Measurements from ENCODE around the gene IGSF11.
A peak's percentile ranks its signal among the peaks of the same experiment; 100 is the strongest.
"Not testable (repeated sequence)": the region's sequence is repeated elsewhere in the genome, so short reads cannot be mapped to it uniquely, and the experiment has no call there.

The IGSF11 gene, protein sequence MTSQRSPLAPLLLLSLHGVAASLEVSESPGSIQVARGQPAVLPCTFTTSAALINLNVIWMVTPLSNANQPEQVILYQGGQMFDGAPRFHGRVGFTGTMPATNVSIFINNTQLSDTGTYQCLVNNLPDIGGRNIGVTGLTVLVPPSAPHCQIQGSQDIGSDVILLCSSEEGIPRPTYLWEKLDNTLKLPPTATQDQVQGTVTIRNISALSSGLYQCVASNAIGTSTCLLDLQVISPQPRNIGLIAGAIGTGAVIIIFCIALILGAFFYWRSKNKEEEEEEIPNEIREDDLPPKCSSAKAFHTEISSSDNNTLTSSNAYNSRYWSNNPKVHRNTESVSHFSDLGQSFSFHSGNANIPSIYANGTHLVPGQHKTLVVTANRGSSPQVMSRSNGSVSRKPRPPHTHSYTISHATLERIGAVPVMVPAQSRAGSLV

DNA sequence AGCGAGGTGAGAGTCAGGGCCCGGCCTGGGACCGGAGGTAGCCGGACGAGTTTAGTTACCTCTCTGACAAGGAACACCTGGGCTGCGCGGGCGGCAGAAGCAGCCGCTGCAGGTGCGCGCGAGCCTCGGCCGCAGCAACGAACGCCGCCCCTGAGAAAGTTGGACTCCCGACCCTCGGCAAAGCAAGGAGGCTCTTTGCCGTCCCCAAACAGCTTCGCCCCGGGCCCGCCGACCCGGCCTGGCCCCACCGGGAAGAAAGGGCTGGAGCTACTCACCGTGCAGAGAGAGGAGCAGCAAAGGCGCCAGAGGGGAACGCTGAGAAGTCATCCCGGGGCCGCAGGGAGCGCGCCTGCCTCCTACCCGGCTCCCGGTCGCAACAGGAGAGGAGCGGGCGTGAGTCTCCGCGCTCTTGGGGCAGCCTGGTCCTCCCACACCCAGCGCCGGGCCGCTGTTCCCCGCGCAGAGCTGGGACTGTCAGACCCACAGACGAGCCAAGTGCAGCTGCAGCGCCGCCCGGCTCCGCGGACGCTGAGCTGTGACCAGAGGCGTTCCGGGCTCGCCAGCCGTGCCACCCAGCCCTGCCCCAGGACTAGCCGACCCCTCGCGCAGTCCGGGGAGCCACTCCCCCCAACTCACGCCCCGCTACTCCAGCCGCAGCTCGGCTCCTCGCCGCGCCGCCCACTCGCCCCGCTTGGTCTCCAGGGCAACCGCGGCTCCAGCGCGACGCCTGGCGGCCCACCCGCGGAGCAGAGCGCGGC lies at the start of gene IGSF11:
TSS of gene IGSF11 (minus strand) at position 591 of the 758 bp plus-strand sequence. CDS start at position 327, 264 bp downstream.
- peak; percentile 88 to 89 for ATAC-seq

DNA sequence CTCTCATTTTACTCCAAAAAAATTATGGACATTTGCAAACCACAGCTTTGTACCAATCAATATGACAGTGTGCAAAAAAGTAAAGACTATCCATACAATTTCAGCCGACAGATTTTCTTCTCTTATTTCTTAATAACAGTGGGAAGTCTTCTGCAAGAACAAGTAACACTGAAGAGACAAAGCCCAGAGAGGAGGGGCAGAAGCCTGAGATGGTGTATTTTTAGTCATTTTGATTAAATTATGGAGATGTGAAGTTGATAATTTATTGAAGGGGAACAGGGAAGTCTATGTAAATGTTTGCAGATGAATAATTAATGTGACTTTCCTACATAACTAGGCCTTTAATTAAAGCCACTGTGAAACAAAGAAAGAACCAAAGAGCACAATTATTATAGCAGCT lies 45.7 kb upstream of the IGSF11 start:
- ATAC-seq, result no peak

DNA sequence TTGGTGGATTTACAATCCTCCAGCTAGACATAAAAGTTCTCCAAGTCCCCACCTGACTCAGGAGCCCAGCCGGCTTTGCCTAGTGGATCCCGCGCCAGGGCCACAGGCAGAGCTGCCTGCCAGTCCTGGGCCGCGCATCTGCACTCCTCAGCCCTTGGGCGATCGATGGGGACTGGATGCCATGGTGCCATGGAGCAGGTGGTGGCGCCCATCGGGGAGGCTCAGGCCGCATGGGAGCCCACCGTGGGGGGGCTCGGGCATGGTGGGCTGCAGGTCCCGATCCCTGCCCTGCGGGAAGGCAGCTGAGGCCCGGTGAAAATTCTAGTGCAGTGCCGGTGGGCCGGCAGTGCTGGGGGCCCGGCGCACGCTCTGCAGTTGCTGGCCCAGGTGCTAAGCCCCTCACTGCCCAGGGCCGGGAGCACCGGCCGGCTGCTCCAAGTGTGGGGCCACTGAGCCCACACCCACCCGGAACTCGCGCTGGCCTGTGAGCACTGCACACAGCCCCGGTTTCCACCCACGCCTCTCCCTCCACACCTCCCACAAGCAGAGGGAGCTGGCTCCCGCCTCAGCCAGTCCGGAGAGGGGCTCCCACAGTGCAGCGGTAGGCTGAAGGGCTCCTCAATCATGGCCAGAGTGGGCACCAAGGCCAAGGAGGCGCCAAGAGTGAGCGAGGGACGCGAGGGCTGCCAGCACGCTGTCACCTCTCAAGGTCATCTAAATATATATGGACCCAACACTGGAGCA lies 38.8 kb upstream of the IGSF11 start:
- no peak for ATAC-seq

DNA sequence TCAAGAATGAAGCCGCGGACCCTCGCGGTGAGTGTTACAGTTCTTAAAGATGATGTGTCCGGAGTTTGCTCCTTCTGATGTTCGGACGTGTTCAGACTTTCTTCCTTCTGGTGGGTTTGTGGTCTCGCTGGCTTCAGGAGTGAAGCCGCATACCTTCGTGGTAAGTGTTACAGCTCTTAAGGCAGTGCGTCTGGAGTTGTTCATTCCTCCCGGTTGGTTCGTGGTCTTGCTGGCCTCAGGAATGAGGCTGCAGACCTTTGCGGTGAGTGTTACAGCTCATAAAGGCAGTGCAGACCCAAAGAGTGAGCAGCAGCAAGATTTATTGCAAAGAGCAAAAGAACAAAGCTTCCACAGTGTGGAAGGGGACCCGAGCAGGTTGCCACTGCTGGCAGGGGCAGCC lies 37.8 kb upstream of the IGSF11 start:
- ATAC-seq, result not testable (repeated sequence)

DNA sequence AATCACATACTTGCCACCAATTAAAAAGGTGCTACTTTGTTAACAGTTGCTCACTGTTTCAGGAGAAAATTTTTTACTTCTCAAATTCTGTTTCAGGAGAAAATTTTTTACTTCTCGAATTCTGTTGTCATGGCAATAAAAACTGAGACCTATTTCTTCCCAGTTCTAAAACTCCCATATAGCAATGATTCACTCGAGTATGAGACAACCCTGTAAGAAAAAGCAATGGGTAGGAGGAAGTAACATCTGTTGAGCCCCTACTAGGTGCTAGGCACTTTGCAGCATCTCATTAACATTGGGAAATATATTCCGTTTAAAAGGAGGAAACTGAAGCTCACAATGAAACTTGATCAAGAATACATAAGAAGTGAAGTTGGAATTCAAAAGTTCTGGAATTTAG lies 35.1 kb upstream of the IGSF11 start:
- no peak for ATAC-seq

DNA sequence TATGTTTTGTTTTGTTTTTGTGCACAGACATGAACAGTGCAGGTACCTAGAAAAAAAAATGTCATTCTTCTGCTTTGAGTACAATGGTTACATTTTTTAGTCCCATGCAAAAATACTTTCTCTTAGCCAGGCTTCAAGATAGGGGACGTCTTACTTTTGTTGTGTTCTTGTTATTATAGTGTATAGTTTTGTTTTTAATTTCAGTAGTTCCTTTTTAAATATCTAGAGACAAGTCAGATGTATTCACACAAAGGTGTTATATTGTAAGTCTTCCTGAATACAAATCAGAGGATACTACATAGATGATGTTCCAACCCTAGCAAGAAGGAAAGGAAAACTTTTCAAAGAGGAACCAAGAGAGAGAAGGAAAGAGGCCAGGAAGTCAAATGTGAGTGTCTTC lies 28.8 kb upstream of the IGSF11 start:
- no peak for ATAC-seq

DNA sequence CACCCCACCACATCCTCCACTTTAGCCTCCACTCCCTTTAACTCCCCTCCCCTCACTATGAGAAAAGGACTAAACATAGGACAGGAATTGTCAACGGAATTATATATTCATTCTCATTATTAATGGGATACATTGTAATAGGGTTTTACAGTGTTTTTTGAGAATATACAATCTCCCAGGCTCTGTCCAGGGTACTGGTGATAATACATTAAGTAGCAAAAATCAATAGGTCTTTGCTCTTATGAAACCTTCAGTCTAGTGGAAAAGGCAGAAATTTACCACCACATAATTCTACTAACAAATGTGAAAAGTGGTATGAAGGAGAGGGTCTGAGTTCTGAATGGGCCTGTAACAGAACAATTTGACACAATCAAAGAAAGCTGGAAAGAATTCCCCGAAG lies 28.2 kb upstream of the IGSF11 start:
- ATAC-seq, result no peak

DNA sequence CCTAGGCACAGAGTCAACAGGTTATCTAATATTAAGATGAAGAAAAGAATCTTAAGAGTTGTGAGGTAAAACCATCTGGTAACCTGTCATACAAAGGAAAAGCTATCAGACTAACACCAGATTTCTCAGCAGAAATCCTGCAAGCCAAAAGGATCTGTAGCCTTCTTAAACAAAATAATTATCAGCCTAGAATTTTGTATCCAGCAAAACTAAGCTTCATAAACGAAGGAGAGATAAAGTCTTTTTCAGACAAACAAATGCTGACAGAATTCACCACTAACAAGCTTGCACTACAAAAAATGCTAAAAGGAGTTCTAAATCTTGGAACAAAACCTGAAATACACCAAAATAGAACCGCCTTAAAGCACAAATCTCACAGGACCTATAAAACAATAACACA lies 9.9 kb upstream of the IGSF11 start:
- ATAC-seq, result no peak

DNA sequence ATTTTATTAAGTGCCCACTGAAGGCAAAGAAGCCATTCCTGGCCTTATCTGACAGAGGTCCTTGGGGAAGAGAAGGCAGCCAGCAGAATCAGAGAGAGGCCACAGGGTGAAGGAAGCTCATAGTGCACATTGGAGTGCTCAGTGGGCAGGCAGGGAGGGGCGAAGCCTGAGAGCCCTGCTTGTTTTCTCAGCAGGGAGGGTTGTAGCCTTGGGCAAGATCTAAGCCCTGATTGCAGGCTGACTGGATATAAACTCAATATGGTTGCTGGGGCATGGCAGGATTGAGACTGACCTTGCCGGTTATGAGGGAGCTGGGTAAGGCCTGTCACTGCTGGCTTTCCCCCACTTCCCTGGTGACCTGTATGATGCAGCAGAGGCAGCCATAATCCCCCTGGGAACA lies 7.5 kb upstream of the IGSF11 start:
- no peak for ATAC-seq

DNA sequence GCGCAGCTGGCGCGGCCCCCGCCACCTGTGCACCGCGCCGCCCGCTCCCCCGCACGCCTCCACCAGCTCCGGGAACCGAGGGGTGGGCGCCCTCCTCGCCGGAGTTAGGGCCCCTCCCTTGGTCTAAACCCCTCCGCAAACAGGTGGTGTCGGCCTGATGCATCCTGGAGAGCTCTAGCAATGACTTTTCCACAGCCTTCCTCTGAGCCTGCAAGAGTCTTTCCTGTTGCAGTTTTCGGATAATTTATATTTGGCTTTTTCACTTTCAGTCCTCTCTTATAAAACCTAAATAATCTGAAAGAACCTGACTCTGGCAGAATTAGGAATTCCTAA lies 334 bp upstream of the IGSF11 start:
- ATAC-seq, result no peak

DNA sequence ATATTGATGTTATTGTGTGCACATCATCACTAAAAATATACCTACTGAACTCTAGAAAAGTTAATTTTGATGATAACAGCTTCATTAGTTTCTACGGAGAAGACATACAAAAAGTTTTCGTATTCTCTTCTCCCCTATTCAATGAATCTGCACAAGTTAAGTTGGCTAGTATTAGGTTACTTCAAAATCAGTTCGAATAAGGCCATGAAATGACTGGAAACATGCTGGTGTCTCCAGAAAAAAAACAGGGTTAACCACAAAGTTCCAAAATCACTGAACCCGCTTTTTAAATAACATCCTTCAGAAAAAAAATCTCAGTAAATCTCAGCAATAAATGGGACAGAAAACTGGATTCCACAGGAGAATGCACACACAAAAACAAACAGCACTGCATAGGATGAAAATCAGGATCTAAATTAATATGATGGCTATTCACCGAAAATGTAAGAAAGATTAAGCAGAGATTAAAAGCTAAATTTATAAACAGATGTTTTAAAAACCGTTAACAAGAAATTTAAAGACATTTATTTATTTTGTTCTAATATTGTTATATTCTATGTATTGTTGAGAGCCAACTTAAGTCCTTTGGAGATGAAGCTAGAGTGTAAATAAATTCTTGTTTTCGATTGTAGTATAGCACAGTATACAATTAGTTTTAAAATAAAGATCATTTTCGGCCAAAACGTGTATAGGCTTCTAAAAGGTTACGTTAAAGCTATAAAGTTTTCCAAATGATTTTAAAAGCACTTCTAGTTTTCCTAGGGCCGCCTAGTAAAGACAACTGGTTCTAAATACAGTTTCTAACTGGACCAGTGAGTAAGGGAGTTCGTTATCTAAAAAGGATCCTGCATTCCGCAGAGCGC lies 1.0 kb downstream of the IGSF11 start:
- ATAC-seq, result no peak

DNA sequence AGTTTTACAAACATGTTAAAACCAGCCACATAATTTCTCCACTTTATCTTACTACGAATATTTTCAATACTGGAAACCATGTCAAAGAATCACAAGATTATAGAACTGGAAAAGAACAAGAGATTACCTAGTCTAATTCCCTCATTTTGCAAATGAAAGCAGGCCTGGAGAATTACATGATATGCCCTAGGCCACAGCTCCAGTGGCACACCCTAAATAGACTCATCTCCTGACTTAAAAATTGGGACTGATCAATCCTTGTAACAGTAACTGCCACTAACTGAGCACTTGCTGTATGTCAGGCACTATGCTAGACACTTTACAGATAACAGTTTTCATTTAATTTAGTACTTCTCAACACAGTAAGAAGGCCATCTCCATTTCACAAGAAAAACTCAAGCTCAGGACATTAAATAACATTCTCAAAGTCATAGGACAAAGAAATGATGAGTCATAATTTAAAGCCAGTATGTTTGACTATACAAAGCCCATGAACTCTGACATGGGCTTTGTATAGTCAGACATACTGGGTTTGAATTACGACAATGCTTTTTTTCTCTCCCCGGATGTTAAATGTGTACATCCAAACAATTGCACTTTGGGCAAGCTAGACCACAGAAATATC lies 9.4 kb downstream of the IGSF11 start:
- no peak for ATAC-seq

DNA sequence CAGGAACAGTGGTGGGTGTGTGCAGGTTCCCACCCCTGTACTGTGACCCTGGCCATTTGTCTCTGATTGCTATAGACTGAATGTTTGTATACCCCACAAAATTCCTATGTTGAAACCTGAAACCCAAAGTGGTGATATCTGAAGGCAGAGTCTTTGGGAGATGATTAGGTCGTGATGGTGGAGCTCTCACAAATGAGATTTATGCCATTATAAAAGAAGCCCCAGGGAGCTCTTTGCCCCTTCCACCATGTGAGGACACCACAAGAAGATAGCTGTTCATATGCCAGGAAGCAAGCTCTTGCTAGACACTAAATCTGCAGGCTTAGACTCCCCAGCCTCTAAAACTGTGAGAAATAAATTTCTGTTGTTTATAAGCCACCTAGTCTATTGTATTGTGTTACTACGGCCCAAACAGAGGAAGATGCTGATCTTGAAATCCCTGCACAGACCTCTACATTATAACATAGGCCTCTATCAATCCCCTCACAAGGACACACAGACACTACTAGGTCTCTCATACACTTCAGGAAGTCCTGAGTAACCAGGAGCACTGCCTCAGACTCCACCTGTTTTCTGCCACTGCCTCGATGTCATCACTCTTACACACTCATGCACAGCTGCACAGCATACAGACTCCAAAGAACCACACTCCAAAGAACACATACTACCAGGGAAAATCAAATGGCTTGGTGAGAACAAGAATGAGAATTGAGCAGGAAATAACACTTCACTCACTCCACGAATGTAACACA lies 14.7 kb downstream of the IGSF11 start:
- no peak for ATAC-seq

DNA sequence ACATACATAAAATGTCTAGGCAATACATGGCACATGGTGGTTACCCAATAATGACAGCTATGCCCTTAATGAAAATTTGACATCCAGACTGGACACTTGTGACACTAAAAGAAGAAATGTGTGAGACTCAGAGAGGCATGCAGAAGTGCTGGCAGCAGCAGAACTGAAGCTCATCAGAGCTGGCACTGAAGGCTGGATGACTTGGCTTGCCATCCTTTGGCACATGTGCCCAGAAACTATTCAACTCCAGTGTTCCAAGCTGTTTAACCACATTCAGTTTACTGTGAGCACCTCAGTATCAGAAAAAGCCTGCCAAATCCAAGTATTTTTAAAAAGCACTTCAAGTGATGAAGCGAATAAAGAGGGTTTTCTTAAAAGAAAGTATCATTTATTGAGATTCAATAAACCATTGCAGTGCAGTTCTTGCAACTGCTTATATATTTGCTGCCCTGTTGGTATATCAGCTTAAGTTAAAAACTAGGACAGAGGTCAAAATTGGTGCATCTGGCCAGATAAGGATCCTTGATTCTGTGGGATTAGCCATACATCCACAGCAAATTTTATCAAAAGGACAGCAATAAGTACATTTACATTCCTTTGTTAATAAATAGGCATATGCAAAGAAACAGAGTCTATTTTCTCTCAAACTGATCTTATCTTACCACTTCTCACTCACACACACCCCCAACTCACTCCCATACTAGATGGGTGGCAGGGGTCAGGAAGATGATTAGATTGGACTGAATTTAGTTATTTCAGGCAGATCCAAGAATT lies 15.8 kb downstream of the IGSF11 start:
- no peak for ATAC-seq

DNA sequence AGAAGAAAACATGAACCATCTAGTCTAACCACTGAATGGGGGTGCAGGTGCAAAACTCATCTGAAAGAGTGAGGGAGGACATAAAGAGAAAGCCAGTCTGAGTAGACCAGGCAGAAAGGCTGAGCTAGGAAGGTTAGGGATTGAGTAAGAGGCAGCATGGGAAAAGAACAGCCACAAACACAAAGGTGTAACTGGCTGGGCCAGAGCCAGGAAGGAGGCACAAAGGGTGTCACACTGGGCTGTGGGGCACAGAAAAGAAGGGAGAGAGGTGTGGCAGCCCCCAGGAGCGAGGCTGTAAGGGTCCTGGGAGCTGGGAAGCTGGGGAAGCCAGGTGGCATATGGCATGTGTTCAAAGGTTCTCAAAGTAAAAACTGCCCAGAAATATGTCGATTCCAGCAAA lies 18.7 kb downstream of the IGSF11 start:
- ATAC-seq, result no peak

DNA sequence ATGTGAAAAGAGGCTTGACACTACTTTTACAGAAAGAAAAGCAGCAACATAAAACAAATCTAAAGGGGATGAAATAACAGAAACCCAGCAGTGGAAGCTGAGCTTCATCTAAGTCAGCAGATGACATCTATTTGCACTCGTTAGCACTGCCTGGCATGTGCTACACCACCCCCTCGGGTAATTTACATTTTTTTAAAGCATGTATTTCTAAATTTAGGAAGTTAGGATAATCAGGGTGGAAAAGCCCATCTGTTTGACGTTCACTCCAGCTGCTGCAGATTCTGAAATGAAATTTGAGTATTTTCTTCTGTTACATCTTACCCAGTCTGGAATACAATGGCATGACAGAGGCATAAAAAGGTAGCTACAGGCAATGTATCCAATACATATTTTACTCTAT lies 20.7 kb downstream of the IGSF11 start:
- ATAC-seq, result no peak

DNA sequence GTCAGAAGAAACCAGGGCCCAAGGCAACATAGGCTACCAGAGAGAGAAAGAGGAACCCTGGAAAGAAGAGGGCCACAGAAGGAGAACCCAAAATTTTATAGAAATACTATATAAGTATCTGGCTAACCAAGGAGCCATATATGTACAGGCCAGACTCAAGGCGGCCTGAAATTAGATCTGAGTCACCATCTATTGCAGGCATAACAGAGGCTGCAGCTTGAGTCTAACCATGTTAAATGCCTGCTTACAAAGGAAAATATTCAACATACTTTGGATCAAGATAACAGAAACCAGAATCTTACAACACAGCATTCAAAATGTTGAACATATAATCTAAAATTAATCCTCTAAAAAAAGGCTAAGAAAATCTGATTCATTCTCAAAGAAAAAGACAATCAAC lies 23.1 kb downstream of the IGSF11 start:
- no peak for ATAC-seq

DNA sequence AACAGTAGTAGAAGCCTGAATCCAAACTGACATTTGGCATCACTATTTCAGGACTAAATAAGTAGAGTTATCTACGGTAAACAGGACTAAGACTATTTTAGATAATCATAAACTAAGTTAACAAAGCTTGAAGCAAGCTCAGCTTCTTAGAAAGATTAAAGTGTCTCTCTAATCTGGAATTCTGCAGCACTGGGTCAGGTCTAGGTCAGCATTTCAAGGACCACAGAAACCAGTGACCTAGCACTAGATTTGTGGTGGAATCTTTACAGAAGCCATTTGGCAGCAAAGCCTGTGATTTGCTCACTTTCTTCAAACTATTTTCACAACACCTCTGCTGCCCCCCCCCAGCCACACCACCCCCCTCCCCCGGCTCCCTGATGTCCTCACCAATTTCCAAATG lies 37.5 kb downstream of the IGSF11 start:
- ATAC-seq, result no peak

DNA sequence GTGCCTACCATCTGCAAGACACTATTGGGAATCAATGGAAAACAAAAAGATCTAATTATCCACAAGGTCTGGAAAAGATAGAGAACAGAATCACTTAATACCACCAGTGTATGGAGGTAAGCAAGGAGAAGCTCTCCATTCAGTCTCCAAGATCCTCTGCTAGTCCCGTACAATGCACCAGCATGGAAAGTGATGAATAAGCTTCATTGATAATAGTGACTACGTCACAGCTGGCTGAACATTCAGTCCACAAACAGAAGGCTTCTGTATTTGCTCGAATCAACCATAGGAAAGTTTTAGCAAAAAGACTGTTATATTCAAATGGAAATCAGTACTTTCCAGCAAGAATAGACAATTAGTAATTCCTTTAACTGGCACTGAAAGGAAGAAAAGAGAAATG lies 42.9 kb downstream of the IGSF11 start:
- no peak for ATAC-seq

DNA sequence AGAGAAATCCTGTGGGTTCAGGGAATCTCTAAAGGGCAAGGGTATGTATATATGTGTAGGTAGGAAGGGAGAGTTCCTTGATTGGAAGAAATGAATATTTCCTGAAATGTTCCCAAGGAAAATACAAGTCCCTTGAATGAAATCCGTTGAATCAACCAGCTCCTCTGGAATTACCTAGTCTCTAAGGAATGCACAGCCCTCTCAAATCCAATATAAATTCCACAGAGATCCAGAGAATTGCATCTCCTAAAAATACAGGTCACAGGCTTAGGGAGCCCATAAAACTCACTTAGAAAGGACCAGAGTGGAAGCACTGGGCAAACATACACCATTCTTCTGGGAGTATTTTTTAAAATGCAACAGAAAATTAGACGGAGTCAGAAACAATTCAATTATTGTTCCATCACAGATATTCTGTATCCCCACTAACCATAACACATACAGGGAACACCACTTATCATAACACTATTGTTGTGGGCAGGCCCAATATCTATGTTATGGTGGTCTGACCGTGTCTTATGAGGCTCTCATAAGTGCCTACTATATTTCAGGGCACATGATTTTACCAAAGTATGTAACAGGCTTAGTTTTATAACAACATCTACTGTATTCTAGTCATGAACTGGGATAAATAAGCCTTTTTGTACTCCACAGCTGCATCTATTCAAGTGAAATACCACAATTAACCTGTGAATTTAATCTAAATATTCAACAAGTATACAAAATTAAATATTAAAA lies 43.7 kb downstream of the IGSF11 start:
- ATAC-seq, result no peak
